Raji (cell line): Measurements from ENCODE around the gene TMEM272.

Experiments
- POLR2A ChIP-seq: IDR thresholded peaks from 2 replicates; pipeline ENCODE4 v1.6.1; 2011; ENCODE audit warnings: low read depth, low read length, control low read depth; ENCODE audit not compliant: insufficient read depth

TMEM272 gene

GRCh38 chr13:51844862-51845573 is at the start of gene TMEM272:
TMEM272 (minus strand) TSS chr13:51845177; CDS start chr13:51838530, 6,647 bp downstream.
- no peak for TF ChIP-seq POLR2A

DNA sequence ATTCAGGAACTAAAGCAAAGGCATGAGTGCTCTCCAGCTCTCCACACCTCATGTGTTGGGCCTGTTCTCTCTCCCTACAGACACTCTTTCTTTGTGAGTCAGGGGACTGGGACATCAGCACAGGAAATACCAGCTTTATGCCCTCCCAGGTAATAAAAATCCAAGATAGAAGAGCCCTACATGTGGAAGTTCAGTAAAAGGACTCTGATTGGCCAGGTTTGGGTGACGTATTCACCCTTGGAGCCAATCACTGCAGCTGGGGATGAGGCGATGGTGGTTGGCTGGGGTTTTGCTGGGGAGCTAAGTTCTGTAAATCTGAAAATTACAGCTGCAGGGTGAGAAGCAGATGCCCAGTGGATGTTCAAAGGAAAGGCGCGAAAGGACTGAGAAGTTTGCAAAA is 49.3 kb upstream of the TMEM272 start:
- no peak for TF ChIP-seq POLR2A

DNA sequence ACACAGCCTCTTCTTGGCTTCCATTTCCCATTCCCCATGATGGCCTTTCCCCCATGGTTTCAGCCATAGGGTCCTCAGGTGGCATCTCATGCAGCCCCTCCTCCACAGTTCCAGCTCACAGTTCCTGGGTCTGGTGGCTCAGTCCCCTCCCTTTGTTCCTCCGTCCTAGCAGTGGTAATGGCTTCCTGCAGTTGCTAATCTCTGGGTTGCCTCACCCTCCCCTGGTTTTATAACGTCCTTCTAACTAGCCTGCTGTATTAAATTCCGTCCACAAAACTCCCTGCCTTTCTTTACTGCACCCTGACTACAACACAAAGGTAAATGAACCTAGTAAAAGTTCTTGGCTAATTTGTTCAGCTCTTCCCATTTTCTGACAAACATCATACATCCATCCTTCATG is 47.7 kb upstream of the TMEM272 start:
- no peak for TF ChIP-seq POLR2A

GRCh38 chr13:51887468-51887867 is 42.5 kb upstream of the TMEM272 start:
- no peak for TF ChIP-seq POLR2A

GRCh38 chr13:51885651-51886050 is 40.7 kb upstream of the TMEM272 start:
- no peak for TF ChIP-seq POLR2A

GRCh38 chr13:51883226-51883600 is 38.2 kb upstream of the TMEM272 start:
- TF ChIP-seq POLR2A, result no peak

GRCh38 chr13:51882570-51883225 is 37.7 kb upstream of the TMEM272 start:
- no peak for TF ChIP-seq POLR2A

- TF ChIP-seq POLR2A, result no peak
These were observed 36.3 kb upstream of the TMEM272 start for GRCh38 chr13:51881296-51881695.

DNA sequence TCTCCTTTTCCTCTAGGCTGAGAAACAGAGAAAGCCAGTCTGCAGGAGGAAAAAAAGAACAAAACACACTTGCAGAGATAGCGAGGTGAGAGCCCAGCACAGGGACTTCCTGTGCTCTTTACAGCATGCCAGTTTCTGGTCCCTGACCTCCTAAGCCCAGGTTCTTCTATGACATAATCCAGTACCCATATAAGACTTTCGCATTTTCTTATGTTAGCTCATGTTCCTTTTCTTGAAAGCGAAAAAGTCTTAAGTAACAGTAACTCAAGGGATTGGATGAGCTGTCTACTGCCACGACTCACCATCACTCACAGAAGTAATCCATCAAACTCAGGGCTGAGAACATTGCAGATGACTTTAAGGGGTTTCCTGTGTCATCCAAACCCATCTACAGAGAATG is 34.2 kb upstream of the TMEM272 start:
- no peak for TF ChIP-seq POLR2A

DNA sequence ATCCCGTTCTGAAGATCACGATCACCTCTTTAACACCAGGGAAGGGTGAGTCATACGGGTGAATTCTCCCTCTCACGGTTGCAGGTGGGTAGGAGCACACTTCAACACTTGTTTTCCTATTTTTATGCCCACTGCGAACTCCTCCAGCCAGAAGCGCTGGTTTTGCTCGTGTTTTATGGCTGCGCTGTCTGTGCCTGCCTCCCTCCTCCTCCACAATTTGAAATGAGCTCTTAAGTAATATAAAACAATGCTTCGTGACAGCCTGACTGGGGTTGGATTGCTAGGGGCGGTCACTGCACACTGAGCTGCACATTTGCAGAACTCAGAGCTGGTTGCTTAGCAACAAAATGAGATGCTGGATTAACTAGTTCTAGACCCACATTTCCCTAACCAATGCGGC is 29.7 kb upstream of the TMEM272 start:
- no peak for TF ChIP-seq POLR2A

- TF ChIP-seq POLR2A, result no peak
These were observed 28.9 kb upstream of the TMEM272 start for GRCh38 chr13:51873837-51874236.

- no peak for TF ChIP-seq POLR2A
These were observed 28.3 kb upstream of the TMEM272 start for GRCh38 chr13:51873117-51873798.

- no peak for TF ChIP-seq POLR2A
These were observed 25.6 kb upstream of the TMEM272 start for GRCh38 chr13:51870616-51871015.

GRCh38 chr13:51869916-51870315 is 24.9 kb upstream of the TMEM272 start:
- TF ChIP-seq POLR2A, result no peak

- TF ChIP-seq POLR2A, result no peak
These were observed 22.1 kb upstream of the TMEM272 start for GRCh38 chr13:51867062-51867461.

- TF ChIP-seq POLR2A, result no peak
These were observed 20.9 kb upstream of the TMEM272 start for GRCh38 chr13:51865838-51866237.
